HG02763 (cell line): Measurements from ENCODE around the gene MAML1.
"Not testable (repeated sequence)": the region's sequence is repeated elsewhere in the genome, so short reads cannot be mapped to it uniquely, and the experiment has no call there.

ENCODE experiments used
- ATAC-seq: cut with Tn5 transposase; IDR thresholded peaks from one replicate; pipeline ENCODE4 v1.9.1; 2021; ENCODE audit warnings: mild to moderate bottlenecking, moderate library complexity; ENCODE audit not compliant: unreplicated experiment

The MAML1 gene

DNA sequence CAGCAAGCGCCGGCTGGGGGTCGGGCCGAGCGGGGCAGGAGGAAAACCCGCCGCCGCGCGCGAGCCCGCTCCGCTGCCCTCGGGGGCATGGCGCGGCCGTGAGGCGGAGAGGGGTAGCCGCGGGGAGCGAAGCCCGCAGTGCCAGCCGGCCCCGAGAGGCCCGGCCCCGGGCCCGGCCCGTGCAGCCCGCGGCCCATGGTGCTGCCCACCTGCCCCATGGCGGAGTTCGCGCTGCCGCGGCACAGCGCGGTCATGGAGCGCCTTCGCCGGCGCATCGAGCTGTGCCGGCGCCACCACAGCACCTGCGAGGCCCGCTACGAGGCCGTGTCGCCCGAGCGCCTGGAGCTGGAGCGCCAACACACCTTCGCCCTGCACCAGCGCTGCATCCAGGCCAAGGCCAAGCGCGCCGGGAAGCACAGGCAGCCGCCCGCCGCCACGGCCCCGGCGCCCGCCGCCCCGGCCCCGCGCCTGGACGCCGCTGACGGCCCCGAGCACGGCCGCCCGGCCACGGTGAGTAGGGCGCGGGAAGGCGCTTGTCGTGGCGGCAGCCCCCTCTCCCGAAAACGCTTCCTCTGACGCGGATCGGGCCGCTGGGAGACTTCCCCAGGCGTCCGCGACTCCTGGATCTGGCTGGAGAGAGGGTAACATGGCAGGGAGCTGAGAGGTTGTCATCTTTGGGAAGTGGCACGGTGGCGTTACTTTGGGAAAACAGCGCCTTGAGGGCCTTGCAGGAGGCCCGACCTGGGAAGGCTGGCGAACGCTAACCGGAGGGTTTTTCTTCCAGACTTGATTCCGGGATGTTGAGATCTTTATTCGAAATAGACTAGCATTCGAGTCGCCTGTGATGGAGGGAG is 523 bp downstream of the MAML1 start:
- peak; percentile 25 for ATAC-seq

GRCh38 chr5:179733772-179734126 is 1.1 kb downstream of the MAML1 start:
- no peak for ATAC-seq

- ATAC-seq = no peak
Observed at GRCh38 chr5:179734536-179735164, 2.0 kb downstream of the MAML1 start.

- ATAC-seq = no peak
Observed at GRCh38 chr5:179738742-179739141, 6.1 kb downstream of the MAML1 start.

DNA sequence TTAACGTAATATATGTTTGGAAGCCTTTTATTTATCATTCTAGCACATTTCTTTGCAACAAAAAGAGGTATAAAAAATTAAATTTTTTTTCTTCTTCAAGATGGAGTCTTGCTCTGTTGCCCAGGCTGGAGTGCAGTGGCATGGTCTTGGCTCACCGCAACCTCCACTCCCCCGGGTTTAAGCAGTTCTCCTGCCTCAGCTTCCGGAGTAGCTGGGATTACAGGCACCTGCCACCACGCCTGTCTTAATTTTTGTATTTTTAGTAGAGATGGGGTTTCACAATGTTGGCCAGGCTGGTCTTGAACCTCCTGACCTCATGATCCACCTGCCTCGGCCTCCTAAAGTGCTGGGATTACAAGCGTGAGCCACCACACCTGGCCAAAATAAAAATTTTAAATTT is 11.5 kb downstream of the MAML1 start:
- not testable (repeated sequence) for ATAC-seq

DNA sequence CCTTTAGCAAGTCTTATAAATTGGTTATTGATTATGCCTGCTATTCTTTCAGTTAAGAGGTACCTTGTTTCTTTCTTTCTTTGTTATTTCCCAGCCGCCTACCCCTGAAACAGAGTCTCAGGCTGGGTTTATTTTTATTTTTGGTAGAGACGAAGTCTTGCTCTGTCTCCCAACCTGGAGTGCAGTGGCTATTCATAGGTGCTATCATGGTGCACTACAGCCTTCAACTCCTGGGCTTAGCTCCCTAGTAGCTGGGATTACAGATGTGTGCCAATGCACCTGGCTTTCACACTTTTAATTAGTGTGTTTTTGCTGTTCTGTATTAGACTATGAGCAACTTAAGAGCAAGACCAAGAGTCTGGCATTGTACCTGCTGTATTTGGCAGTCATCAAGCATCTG is 14.2 kb downstream of the MAML1 start:
- no peak for ATAC-seq

DNA sequence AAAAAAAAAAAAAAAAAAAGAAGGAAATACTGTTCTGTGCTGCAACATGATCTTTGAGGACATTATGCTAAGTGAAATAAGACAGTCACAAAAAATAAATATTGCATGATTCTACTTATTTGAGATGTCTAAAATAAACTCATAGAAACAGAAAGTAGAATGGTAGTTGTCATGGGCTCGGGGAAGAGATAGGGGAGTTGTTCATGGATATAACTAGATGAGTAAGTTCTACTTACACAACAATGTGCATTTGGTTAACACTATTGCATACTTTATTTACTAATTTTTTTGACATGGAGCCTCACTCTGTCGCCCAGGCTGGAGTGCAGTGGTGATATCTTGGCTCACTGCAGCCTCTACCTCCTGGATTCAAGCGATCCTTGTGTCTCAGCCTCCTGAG is 15.2 kb downstream of the MAML1 start:
- ATAC-seq = no peak

DNA sequence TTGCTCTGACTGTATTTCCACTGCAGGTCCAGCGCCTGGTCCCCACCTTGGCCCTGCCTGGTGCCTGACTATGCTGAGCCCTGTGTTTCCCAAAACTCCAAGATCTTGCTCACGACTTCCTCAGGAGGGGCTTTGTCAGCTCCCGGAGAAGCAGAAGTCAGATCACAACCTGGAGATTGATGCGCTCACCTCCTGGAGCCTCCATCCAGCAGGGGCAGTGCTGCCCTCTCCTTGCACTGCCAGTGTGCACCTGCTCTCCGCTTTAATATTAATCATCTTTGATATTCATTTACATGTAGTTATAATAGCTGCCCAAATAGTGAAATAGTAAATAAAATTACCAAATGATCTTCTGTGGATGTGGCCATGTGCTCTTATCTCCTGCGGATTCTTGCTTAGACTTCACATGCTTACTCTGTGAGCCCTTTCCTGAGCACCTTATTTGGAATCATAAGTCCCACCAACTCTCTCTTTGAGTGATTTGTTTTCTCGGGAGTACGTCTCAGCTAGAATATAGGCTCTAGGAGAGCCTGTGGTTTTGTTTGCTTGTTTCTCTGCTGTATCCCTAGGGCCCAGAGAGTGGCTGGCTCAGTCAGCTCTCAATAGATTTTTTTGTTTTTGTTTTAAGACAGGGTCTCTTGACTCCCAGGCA is 17.4 kb downstream of the MAML1 start:
- no peak for ATAC-seq

- no peak for ATAC-seq
Observed at GRCh38 chr5:179753971-179754370, 21.3 kb downstream of the MAML1 start.

DNA sequence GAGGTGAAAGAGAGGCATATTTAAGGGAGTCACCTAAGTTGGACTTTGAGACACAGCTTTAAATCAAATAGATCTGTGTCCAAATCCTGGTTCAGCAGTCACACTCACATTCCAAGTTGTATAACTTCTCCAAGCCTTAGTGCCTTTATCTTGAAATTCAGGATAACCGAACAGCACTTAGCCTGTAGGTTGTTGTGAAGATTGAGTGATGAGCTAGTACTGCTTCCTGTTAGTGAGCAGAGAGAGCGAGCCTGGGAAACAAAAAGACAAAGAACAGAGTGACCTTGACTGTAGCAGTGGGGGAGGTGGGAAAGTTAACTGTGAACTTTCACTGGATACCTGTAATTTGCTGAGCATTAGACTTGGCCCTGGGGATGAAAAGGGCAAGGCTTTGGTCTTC is 22.4 kb downstream of the MAML1 start:
- no peak for ATAC-seq

- no peak for ATAC-seq
Observed at GRCh38 chr5:179758955-179759354, 26.3 kb downstream of the MAML1 start.

DNA sequence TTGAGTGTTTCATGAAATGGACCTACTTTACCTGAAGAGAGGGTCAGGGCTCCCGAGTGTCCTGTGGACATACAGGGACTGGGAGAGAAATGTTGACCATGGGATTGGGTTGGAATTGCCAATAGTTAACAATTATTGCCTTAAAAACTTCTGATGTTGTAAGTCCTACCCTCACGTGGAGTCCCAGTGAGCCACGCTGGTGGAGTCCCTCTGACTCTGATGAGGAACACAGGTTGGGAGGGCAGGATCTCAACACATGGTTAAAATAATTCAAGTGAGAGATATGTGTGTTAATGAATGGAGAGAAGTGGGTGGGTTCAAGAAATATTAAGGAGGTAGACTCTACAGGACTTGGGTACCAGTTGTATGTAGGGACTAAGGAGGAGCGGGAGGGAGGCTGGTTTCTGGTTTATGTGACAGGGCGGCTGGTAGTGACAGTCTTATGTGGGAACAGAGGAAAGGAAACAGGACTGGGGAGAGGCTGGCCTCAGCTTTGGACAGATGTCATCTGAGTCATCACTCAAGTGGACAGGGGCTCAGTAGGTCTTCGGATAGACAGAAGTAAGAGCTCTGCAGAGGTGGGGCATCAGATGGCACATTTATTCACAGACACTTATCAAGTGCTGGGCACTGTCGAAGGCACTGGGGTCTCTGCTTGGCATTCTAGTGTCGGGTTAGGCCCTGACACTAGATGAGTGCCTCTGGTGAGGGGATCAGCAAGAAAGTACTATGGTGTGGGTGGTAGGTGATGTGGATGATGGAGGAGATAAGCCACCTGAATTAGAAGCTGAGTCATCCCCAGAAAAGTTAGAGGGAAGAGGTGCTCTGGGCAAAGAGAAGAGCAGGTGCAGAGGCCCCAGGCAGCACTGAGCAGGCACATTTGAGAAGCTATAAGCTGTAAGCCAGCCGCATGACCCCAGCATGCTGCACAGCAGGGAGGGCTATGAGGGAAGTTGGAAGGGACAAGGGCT is 27.2 kb downstream of the MAML1 start:
- no peak for ATAC-seq

DNA sequence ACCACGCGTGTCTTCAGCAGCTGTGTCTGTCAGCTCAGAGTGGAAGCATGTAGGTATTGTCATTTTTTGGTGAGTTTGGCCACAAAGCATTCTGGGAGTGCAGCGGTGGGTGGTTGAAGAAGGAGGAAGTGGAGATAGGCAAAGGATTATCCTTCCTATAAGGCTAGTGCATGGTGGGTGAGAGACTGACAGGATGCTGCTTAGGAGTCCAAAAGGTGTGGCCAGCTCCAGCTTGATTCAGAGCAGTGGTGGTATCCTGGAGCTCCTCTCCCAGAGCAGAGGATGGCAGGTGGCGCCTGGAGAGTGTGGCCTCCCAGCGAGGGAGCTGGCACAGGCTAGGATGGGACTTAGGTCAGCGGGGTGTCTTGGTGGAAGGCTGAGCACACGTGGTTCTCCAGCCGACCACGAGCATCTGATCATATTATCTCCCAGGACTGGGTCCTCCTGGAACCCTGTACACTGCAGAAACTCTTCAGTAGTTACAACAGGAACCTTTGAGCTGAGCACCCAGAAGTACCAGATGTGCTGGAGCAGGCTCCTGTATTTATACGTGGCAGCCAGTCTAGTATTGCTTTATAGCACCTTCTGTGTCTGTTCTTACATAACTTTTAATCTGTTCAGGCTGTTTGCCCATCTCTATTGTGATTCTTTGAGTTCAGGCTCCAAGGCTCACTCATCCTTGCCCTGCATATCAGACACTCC is 29.6 kb downstream of the MAML1 start:
- no peak for ATAC-seq

- no peak for ATAC-seq
Observed at GRCh38 chr5:179762781-179763176, 30.2 kb downstream of the MAML1 start.

GRCh38 chr5:179763215-179763945 is 30.8 kb downstream of the MAML1 start:
- no peak for ATAC-seq

GRCh38 chr5:179764056-179764455 is 31.4 kb downstream of the MAML1 start:
- no peak for ATAC-seq

DNA sequence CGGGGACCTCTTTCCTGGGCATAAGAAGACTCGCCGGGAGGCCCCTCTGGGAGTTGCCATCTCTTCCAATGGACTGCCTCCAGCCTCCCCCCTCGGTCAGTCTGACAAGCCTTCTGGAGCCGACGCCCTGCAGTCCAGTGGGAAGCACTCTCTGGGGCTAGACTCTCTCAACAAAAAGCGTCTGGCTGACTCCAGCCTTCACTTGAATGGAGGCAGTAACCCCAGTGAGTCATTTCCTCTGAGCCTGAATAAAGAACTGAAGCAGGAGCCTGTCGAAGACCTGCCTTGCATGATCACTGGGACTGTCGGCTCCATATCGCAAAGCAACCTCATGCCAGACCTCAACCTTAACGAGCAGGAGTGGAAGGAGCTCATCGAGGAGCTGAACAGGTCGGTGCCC is 32.8 kb downstream of the MAML1 start:
- no peak for ATAC-seq

GRCh38 chr5:179766021-179766725 is 33.6 kb downstream of the MAML1 start:
- ATAC-seq = no peak
